ENCODE results near the gene HOXC10.

Gene HOXC10

DNA sequence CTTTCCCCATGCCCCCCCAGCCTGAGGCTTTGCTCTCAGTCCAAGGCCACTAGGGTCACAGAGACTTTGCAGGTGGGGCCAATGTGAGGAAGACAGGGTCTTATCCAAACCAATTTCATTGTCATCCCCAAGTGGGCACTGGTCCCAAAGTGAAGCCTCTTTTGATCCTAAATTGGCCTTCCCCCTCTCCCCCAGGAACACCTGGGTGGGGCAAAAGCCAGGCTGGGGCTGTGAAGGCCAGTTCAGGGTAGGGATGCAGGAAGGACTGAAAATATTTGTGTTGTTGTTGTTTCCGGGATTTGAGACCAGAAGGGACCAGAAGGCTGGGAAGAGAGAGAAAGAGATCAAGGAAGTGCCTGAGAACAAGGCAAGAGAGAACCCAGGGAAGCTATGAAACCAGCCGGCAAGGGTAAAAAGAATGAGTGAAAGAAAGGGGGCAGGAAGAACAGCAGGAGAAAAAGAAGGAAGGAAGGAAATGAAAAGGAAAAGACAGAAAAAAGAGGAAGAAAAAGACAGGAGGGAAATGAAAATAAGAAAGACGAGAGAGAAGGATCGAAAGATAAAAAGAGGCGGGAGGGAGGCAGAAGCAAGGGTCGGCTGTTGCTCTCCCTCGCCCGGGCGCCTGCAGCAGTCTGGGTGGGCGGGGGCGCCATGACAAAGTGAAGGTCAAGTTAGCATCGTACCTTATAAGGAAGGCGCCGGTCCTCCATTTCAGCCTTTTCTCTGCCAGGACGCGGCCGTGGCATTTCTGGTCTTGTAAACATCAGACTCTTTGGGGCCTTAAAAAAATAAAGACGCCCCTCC, 19.5 kb upstream of the HOXC10 start:
- no peak for DNase-seq

DNA sequence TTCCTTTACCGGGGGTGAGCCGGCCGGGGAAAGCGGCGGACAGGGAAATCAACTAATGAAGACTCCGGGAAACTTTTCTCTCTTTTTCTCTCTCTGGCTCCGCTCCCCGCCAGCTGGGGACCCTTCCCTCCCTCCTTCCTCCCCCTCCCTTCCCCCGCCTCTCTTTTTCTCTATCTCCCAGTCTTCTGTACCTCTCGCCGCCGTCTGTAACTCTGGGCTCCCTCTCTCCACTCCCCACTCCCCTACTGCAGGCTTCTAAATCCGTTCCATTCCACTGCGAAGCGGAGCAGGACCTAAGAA, 18.9 kb upstream of the HOXC10 start:
- DNase-seq, result no peak

DNA sequence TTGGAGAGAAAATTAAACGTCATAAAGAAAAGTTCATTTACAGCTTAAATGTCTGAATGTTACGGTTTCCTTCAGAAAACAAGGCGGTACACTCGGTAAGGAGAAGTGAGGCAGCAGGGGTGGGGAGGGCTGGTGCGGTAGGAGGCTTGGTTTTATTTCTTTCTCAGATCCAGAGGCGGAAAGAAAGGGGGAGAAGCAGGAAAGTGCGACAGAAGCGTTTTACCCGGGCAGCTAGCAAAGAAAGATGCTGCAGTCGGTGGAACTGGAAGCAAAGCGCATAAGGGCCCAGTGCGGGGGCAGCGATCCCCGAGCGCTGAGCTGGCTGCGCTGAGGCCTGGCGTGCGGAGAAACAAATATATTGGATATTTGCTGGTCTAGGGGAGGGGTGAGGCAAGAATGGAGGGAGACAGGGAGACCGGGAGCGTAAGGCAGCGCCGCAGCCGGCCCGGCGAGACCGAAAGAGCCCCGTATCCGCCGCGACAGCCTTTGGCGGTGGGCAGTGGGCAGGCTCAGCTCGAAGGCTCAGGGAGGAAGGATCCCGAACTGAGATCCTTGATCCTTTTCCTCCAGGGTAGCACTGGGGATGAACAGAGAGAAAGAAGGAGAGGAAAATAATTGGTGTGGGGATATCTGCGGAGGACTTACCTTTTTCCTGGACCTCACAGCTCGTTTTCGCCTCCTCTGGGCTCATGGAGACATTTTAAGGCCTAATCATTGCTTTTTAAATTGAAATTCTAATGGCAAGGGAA, 18.4 kb upstream of the HOXC10 start:
- no peak for DNase-seq

DNA sequence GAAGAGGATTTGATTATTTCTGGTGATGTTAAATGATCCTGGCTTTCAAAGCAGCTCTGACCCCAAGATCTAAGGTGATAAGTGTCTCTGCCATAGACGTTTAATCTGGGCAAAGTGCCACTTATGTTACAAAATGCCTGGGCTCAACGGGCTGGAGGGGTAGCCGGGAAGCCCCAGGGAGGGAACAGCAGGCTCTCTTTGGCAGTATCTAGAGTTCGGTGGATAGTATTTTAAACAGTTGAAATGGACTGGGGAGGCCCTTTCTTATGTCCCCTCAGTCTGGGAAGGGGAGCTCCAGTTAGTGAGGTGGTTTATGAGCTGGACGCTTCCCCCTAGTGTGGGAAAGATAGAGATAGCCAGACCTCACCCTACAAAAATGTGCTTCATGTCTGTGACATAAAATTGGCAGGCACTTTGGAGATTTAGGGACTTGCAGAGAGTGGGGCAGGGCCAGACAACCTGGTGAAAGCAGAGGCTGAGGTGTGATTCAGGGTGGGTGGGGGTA, 17.5 kb upstream of the HOXC10 start:
- no peak for DNase-seq

DNA sequence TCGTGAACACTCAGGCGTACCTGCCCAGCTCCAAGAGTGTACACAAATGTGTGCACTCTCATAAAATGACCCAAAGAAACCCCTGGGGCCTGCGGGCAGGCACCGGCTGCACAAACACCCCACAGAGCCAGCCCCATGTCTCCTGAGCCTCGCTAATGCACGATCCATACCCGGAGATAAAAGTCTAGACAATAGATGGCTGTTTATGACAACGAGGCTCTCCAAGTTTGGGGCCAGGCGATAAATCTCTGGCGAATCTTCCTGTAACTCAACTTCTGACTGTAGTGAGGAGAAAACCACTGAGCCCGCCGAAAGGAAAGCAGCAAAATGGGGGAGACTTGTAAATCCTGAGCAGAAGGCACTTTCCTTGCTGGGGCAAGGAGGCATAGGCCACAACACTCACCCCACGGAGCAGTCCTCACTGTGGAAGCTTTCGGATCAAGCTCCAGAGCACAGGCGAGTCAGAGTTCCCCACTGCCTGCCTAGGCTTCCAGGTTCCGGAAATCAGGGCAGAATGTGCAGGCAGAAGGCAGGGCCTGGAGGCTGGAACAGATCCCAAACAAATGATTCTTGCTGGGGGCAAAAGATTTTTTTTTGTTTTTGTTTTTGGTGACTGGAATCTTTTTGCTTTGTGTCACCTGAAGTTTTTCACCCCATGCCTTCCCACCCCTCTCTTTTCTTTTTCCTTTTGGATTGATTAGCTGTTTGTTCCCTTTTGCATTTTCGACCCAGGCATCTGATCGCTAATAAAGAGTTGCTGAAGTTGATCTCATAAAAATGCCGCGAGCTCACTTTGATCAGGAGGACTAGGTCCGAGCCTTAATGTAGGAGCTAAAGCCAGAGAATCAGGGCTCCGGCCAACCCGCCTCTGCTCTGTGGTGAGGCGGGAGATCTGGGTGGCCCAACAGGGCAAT, 16.5 kb upstream of the HOXC10 start:
- DNase-seq, result no peak

DNA sequence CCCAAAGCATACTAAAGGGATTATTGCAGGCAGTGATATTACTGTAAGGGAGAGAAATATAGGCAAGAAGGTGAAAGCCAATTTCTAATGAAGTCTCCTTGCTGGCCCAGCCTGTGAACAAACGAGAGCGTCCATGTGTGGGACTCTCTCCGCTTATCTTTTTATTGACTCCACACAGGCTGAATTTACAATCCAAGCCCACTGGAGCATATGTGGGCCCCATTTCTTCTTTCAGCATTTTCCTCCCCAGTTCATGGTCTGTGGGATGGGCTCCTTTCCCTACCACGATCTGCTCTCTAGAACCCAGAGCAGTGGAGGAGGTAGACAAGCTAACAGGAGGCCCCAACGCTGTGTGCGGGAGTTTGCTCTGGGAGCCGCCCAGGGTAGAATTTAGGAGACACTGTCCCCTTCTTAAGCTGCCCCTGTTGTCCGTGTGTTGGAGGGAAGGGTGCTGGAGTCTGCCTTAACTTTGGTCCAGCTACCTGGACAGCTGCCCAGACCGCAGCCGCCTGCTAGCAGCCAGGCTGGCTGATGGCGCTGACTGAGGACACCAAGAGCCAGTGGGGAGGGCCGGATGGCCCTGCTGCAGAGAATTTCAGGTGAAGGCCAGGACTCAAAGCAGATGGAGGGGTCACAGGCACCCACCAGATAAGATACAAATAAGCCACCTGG, 15.2 kb upstream of the HOXC10 start:
- DNase-seq, result no peak

DNA sequence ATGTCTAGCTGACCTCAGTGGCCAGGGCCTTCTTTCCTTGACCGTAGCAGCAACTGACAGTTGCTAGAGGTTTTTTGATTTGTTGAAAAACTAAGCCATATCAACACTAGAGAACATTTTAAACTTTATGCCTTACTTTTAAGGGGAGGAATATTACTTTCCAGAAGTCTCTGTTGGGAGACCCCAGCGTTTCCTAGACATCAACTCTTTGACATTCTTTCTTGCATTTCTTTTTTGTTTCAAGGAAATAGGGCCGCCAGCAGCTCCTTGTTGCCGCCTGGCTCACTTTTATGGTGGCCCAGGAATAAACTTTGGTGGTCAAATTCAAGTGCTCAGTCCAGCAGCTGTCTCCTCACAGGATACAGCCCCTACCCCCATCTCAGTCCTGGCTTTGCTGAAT, 14.5 kb upstream of the HOXC10 start:
- DNase-seq, result no peak

DNA sequence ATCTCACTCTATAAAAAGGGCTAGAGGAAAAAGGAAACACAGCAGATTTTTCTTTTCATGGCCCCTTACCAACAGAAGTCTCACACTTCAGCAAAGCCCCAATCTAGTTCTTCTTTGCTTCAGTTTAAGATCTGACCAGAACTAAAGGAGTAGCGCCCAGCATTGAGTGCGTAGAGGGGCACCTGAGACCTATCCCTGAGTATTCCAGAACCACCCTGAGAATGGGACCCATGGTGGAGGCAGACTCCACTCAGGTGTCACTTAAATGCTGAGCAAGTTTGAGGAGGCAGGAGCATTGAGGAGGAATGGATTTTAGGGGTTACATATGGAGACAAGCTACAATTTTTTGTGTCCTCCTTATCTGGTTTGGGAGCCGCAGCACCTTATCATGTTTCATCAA, 13.8 kb upstream of the HOXC10 start:
- DNase-seq, result no peak

DNA sequence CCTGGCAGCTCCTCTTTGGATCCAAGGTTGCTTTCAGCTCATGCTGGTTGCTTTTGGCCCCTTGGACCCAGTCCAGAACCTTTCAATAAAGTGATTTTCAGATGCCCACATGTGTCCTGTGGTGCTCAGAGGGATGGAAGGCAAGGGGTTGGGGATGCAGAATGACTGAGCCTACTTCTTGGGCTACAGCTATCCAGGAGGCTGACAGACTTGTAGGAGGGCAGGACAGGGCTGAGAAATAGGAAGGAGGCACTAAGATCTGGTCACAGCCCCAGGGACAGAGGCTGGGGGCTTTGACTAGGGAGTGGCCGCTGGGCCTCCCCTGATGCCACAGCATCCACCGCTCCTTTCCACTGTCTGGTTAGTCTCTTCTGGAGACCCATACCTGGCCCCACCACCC, 13.3 kb upstream of the HOXC10 start:
- DNase-seq, result no peak

DNA sequence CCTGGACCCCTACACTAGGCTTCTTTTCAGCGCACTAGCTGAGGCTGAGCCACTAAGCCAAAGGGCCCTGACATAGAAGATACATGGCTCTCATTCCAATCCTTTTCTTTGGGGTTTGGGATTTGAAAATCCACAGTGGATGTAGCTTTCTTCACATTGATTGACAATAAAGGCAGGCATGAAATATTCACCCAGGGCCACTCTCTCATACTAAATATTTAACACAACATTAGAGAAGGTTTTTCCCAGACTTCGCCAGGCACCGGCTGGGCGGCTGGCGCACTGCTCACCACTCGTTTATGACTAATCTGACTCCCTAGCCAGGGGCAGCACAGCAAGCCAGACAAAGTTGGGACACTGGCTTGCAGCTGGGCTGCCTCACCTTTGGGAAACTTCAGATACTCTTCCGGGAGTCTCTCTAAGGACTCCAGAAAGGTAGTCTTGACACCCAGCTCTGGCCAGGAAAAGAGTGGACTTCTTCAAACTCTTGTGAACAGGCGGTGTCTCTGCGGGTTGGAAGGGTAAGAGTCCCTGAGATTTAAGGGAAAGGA, 12.7 kb upstream of the HOXC10 start:
- no peak for DNase-seq

DNA sequence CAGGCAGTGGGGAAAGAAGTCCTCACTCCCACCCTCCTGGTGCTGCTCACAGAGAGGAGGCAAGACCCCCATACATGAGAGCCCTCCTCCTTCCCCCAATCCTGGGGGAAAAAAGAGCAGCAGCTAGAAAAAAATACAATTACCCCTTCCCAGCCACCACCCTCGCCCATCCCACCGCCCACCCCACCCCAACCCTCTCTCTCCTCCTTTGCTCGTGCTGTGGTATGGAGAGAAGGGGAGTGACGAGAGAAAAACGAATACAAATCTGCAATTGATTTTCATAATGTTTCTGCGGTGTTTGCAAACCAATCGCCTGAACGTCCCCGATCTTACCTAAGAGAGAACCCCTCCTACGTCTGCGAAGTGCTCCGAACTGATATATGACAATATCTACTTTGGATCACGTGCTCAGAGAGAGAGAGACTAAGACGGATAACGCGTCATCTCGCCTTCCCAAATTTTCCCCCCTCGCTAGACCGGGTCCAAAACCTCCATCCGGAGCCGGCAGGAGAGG, 12.2 kb upstream of the HOXC10 start, which contains the start of gene HOXC11:
Gene HOXC11, plus strand, starts transcription at position 405 of the 514 bp plus-strand sequence. CDS start 116 bp downstream, outside the sequence.
- DNase-seq, result no peak

DNA sequence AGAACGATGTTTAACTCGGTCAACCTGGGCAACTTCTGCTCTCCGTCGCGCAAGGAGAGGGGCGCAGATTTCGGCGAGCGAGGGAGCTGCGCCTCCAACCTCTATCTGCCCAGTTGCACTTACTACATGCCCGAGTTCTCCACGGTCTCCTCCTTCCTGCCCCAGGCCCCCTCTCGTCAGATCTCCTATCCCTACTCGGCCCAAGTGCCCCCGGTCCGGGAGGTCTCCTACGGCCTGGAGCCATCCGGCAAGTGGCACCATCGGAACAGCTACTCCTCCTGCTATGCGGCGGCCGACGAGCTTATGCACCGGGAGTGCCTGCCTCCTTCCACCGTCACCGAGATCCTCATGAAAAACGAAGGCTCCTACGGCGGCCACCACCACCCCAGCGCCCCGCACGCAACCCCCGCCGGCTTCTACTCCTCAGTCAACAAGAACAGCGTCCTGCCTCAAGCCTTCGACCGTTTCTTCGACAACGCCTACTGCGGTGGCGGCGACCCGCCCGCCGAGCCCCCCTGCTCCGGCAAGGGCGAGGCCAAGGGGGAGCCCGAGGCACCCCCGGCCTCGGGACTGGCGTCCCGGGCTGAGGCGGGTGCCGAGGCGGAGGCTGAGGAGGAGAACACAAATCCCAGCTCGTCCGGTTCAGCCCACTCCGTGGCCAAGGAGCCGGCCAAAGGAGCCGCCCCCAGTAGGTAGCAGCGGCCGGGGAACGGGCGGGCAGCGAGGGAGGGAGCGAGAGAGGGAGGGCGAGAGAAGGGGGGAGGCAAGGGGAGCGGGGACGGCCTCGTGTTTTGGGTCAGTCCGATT, 11.5 kb upstream of the HOXC10 start:
- DNase-seq, result no peak

DNA sequence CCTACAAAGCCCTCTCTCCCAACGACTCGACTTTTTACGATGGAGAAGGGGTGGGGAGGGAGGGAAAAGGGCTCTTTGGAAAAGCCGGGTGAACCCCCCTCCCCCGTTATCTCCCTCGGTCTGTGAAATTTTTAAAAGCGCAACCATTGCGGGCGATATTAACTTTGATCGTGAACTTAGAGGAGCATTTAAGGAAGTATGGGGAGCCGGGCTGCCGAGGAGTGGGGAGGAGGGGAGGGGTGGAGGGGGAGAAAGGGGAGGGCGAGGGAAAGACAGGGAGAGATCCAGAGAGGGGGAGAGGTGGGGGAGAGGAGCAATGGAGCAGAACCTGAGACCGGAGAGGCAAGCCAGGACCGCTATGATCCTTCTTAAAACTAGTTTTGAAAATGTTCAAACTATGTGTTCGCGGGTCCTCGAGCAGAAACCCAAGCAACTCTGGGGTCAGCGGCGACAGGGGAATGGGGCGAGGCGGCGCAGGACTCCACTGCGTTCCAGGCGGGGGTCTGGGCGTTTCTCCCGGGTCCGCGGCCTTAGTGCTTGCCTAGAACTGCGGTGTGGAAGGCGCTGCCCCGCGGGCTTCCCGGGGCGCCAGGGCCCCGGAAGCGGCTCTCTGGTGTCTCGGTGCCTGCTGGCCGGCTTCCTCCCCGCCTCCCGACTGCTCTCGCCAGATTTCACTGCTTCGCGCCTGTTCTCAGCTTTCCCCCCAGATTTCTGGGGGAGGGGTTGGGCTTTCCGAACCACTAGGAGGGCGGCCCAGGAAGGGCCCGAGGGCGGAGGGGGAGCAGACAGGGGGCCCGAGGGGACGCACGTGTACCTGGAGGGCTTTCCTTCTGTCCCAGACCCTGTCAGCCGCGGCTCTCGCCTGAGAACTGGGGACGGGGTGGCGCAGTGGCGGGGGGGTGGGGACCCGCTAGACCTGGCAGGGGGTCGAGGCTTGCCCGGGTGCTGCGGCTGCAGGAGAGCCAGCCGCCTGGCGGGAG, 10.6 kb upstream of the HOXC10 start, which contains the start of gene HOTAIR:
Gene HOTAIR, minus strand, starts transcription at position 871 of the 980 bp plus-strand sequence.
- DNase-seq, result no peak

DNA sequence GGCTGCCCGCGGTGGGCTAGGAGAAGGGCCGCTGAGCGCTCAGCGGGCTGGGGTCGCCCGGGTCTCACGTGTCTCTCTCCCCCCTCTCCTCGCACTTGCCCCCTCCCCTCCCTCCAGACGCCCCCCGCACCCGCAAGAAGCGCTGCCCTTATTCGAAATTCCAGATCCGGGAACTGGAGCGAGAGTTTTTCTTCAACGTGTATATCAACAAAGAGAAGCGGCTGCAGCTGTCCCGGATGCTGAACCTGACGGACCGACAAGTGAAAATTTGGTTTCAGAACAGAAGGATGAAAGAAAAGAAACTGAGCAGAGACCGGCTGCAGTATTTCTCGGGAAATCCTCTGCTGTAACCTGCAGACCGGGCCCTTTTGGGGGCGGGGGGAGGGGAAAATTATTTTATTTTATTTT, 9.9 kb upstream of the HOXC10 start:
- DNase-seq, result no peak

DNA sequence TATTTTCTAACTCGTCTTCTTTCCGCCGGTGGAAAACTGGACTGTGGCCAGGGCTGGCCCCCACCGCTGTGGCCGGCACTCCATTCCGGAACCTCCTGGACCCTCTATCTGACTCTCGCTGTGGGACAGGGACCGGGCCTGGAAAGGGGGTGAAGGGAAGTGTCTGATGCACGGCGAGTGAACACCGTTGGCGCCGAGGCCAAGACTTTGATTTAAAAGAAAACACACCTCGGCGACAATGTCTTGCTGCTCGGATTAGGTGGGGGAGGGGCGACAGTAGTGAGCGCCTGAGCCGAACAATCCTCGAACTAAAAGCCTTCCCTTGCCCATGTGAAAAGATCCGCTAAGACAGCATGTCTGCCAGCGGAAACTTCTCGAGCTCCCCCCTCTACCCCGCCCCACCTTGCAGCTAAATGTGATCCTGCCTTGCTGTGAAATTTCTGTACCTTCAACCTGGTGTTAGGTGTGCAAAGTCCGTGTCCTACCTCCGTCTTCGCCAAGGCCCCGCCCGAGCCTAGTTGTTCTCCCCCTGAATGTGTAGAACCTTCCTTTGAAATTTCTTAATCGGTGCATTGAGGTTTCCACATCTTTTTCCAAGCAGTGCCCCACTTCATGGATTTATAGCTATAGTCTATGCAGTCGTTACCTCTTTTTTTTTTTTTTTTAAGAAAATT, 9.3 kb upstream of the HOXC10 start:
- no peak for DNase-seq

DNA sequence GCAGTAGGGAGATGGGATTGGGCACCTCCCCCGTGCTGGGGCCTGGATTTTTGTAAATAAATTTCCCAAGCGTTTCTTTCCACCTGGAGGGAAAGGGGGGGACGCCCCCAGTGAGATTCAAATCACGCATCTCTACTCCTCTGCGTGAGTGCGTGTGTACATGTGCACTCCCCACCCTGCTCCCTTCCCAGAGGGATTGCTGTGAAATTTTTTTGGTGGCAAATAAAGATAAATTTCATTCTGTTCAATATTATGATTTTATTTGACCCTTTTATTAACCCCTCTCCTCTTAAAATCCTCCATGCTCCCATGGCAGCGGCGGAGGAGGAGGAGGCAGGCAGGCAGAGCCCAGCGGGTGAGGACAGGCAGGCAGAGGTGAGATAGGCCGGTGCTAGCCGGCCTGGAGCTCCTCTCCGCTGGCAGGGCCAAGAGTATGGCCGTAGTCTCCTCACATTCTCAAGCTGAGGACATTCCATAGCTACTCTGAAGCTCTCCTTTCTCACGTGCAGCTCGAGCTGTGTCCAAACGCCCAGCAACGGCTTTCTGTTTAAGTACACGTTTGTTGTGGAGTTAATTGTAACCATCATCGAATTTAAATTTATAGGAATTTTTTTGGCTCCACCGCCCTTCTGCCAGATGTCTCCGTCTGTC, 8.6 kb upstream of the HOXC10 start:
- DNase-seq, result no peak

Measured in hypothalamus (tissue), 51 donors.